Testis (tissue), 2 donors: ENCODE measurements around the gene CFHR4.

Source experiments
- CTCF ChIP-seq, 3 experiments: fragments of 450-650 bp in 2 of 3; fragments of 200-600 bp in 1 of 3; sonication (generic) in 1 of 3; IDR thresholded peaks; one replicate each; pipeline ENCODE4 v1.5.1; 2016 to 2019; ENCODE audit warnings: antibody characterized with exemption in 3 of 3, mild to moderate bottlenecking in 2 of 3, moderate library complexity in 1 of 3
- POLR2A ChIP-seq: fragments of 450-650 bp; IDR thresholded peaks from one replicate; pipeline ENCODE4 v1.6.1; 2017; ENCODE audit warnings: antibody characterized with exemption, mild to moderate bottlenecking, moderate library complexity

GRCh38 chr1:196902344-196902743, 14.5 kb downstream of the CFHR4 start:
- TF ChIP-seq POLR2A (no peak), CTCF (IDR thresholded peaks at IDR 0.05) (no peak)
